GM12878 (cell line): ENCODE data around the gene SHISA6. TPM values are rescaled to one million over a fixed set of nuclear protein-coding genes. Genes with fewer than 3 reads are reported as not detected.

Source experiments
- ATAC-seq: fragments of 200-7000 bp; cut with Tn5 transposase; 3 replicates; pipeline ENCODE4 v1.9.1; 2020; ENCODE audit warnings: mild to moderate bottlenecking, moderate library complexity
- BruUV-seq: library from RNA; stranded (reverse); fragments of 400-500 nt; replicated peaks from 2 replicates; lab custom pipeline; 2021; lab: Mats Ljungman, UMichigan
- CTCF ChIA-PET: fragments of 300-600 bp; sonication (Branson Sonifier 250); formaldehyde crosslinking; extraction: SDS; loops from one replicate; lab custom pipeline; 2021; ENCODE audit warnings: inconsistent platforms; lab: Yijun Ruan, JAX
- POLR2A ChIA-PET: fragments of 350-600 bp; formaldehyde crosslinking; extraction: SDS; loops from one replicate; lab custom pipeline; 2021; ENCODE audit warnings: inconsistent platforms; lab: Charles Lee
- RAD21 ChIA-PET: fragments of 300-600 bp; sonication (Branson Sonifier 250); formaldehyde crosslinking; loops from one replicate; lab custom pipeline; 2023; ENCODE audit warnings: antibody characterized with exemption; ENCODE audit not compliant: unreplicated experiment; lab: Charles Lee
- SMC1A ChIA-PET: fragments of 300-600 bp; sonication (Branson Sonifier 250); formaldehyde crosslinking; loops from one replicate; lab custom pipeline; 2023; ENCODE audit not compliant: unreplicated experiment, uncharacterized antibody; lab: Charles Lee
- DNase-seq: peaks from one replicate; pipeline ENCODE4 v3.0.0-alpha.2; 2011; ENCODE audit warnings: low read depth, low spot score
- FAIRE-seq: peaks from 3 replicates; lab custom pipeline; 2011; peaks lifted over from hg19 to GRCh38; lab: Jason Lieb, UNC
- H2AFZ ChIP-seq: 2 replicates; pipeline ENCODE4 v1.6.0; 2011; ENCODE audit warnings: low read depth, low read length, control low read depth; ENCODE audit not compliant: control insufficient read depth
- H3K27ac ChIP-seq: 2 replicates; pipeline ENCODE4 v1.5.1; 2011; ENCODE audit warnings: control low read depth; ENCODE audit not compliant: control insufficient read depth, insufficient read depth
- H3K27me3 ChIP-seq, 2 experiments: replicated peaks in 1 of 2; 2 replicates each; pipeline versions ENCODE4 v1.6.0 to v1.6.1; 2011; ENCODE audit warnings: low read length in 1 of 2; ENCODE audit not compliant: control insufficient read depth in 2 of 2, insufficient read depth in 2 of 2
- H3K36me3 ChIP-seq, 2 experiments: 2 replicates each; pipeline ENCODE4 v1.5.1; 2011; ENCODE audit warnings: low read length in 1 of 2; ENCODE audit not compliant: control insufficient read depth in 2 of 2, insufficient read depth in 2 of 2
- H3K4me1 ChIP-seq: 2 replicates; pipeline ENCODE4 v1.6.1; 2011; ENCODE audit warnings: mild to moderate bottlenecking, low read length, moderate library complexity, mixed read lengths; ENCODE audit not compliant: control insufficient read depth, insufficient read depth
- H3K4me2 ChIP-seq: 2 replicates; pipeline ENCODE4 v1.6.0; 2011; ENCODE audit warnings: control low read depth; ENCODE audit not compliant: control insufficient read depth, insufficient read depth
- H3K4me3 ChIP-seq: fragments of 200-600 bp; sonication (generic); 2 replicates; pipeline ENCODE4 v1.5.1; 2016
- H3K79me2 ChIP-seq: 2 replicates; pipeline ENCODE4 v1.6.0; 2011; ENCODE audit warnings: low read length; ENCODE audit not compliant: control insufficient read depth, insufficient read depth
- H3K9ac ChIP-seq: 2 replicates; pipeline ENCODE4 v1.8.0; 2011; ENCODE audit warnings: low read length, control low read depth, mixed read lengths; ENCODE audit not compliant: control insufficient read depth, insufficient read depth
- H3K9me3 ChIP-seq: replicated peaks from 3 replicates; pipeline ENCODE4 v1.5.1; 2011; ENCODE audit warnings: mild to moderate bottlenecking, low read length; ENCODE audit not compliant: control insufficient read depth, insufficient read depth
- H4K20me1 ChIP-seq: 2 replicates; pipeline ENCODE4 v1.6.0; 2011; ENCODE audit not compliant: control insufficient read depth, insufficient read depth
- ATF3 ChIP-seq: IDR thresholded peaks from 2 replicates; pipeline ENCODE4 v1.6.1; 2011; ENCODE audit warnings: low read depth, mild to moderate bottlenecking, low read length, moderate library complexity, borderline replicate concordance; ENCODE audit errors: extremely low read depth
- HDAC2 ChIP-seq: fragments of 200-600 bp; sonication (generic); IDR thresholded peaks from 2 replicates; pipeline ENCODE4 v1.6.1; 2017
- KAT2A ChIP-seq: conservative IDR thresholded peaks from 2 replicates; pipeline ENCODE4 v1.6.1; 2011; ENCODE audit warnings: low read depth, low read length; ENCODE audit not compliant: control insufficient read depth
- MLLT1 ChIP-seq: fragments of 450-650 bp; IDR thresholded peaks from 2 replicates; pipeline ENCODE4 v1.6.1; 2016; ENCODE audit warnings: mild to moderate bottlenecking
- PAX8 ChIP-seq: fragments of 450-650 bp; IDR thresholded peaks from 2 replicates; pipeline ENCODE4 v1.6.1; 2017; ENCODE audit warnings: mild to moderate bottlenecking, moderate library complexity
- SIN3A ChIP-seq: IDR thresholded peaks from 2 replicates; pipeline ENCODE4 v1.6.1; 2012; ENCODE audit warnings: low read depth, low read length, improper control_type of control experiment
- WGBS: methylation state at CpG from one replicate; pipeline ENCODE4 v1.1.6; 2016; ENCODE audit warnings: low lambda C conversion rate; ENCODE audit not compliant: insufficient replicate concordance, insufficient coverage; ENCODE audit errors: missing lambda C conversion rate; 5-methylcytosine and 5-hydroxymethylcytosine counted together
- in situ Hi-C: fragments of 300-500 bp; cut with MboI; formaldehyde crosslinking; loops from 9 replicates; pipeline ENCODE4 v1.14.3; 2018; ENCODE audit warnings: mixed read lengths
- intact Hi-C: fragments of 100-400 bp; cut with micrococcal nuclease; formaldehyde crosslinking; loops from one replicate; pipeline ENCODE4 v1.14.2; 2022; ENCODE audit not compliant: unreplicated experiment
- polyA plus RNA-seq, 11 experiments: library from polyadenylated mRNA; depleted of rRNA in 4 of 11; unstranded in 6 of 11; stranded (reverse) in 5 of 11; fragments of >200 nt; fragmentation: Nextera tagmentation in 4 of 11; fragmentation: Illumina TruSeq in 1 of 11; extraction: Ambion mirVana in 4 of 11; extraction: Trizol in 1 of 11; gene quantifications; 1 replicate in 1 of 11; 2 replicates in 10 of 11; pipeline versions ENCODE4 v1.2.1 to v1.2.3, GENCODE V29; 2011 to 2016; ENCODE audit warnings: inconsistent platforms in 2 of 11, missing spikeins in 2 of 11, low read depth in 1 of 11
- total RNA-seq, 4 experiments: library from RNA; depleted of rRNA in 3 of 4; stranded (reverse); fragments of >200 nt in 3 of 4; fragmentation: Illumina TruSeq in 1 of 4; extraction: Trizol in 1 of 4; gene quantifications; 2 replicates each; pipeline versions ENCODE4 v1.2.1 to v1.2.3, GENCODE V29; 2013 to 2021

The SHISA6 gene
- total and polyA plus RNA-seq, 10 of the 15 experiments (the other 5 are each of a cell fraction or from before 2014, with no cell fraction given): not detected

- TF ChIP-seq ATF3: no peak
- no peak for TF ChIP-seq PAX8
- TF ChIP-seq KAT2A: no peak
- TF ChIP-seq SIN3A: no peak
- TF ChIP-seq MLLT1: no peak
Observed at GRCh38 chr17:11267999-11268575, 27.1 kb downstream of the SHISA6 start (continued).

GRCh38 chr17:11269210-11269609 lies 28.2 kb downstream of the SHISA6 start:
- CTCF ChIA-PET: no interaction called here
- Histone ChIP-seq H3K36me3 (no peaks in the 10 kb centered on the region), H4K20me1 (no peaks in the 10 kb centered on the region), H3K4me1 (no peaks in the 10 kb centered on the region), H3K27ac (no peak overlapping the region), H3K79me2 (no peaks in the 10 kb centered on the region), H3K4me3 (no peak overlapping the region), H3K9ac (no peak overlapping the region), H2AFZ (no peak overlapping the region), H3K9me3 (no peaks in the 10 kb centered on the region; the same call in 2 of the 3 replicates), H3K4me2 (no peak overlapping the region), H3K27me3 (no peaks in the 10 kb centered on the region)
- ATAC-seq (no peak), DNase-seq (no peak), FAIRE-seq (no peak)
- intact Hi-C loops (no loop called here), in situ Hi-C loops (loop anchor here (10.0 kb wide), 1 partner anchor 256 kb away; no protein-coding TSS in a partner anchor)
- RAD21 ChIA-PET: no interaction called here
- POLR2A ChIA-PET: no interaction called here
- no TSS peak for BruUV-seq
- WGBS: 20% methylated on average over 7 of the region's 7 CpGs
- SMC1A ChIA-PET: no interaction called here
- TF ChIP-seq HDAC2: no peak
